Lower leg skin (tissue), 4 donors: ENCODE results near the gene WDR47. TPM values are rescaled to one million over a fixed set of nuclear protein-coding genes. Genes with fewer than 3 reads are reported as not detected.
"Not testable (repeated sequence)": the region's sequence is repeated elsewhere in the genome, so short reads cannot be mapped to it uniquely, and the experiment has no call there.

ENCODE experiments used
- DNase-seq, 2 donors: peaks; one replicate each; pipeline ENCODE4 v3.0.0-alpha.2; 2019; ENCODE audit warnings: low spot score in 2 of 2
- H3K4me3 ChIP-seq: fragments of 200-600 bp; sonication (generic); 2 replicates; pipeline ENCODE4 v1.5.1; 2017; ENCODE audit warnings: mild to moderate bottlenecking, low read depth; ENCODE audit not compliant: poor library complexity, severe bottlenecking
- CTCF ChIP-seq, 3 donors: fragments of 450-650 bp; IDR thresholded peaks; one replicate each; pipeline ENCODE4 v1.5.1; 2016; ENCODE audit warnings: antibody characterized with exemption in 3 of 3, mild to moderate bottlenecking in 3 of 3, moderate library complexity in 2 of 3
- POLR2A ChIP-seq, 2 donors: fragments of 450-650 bp; IDR thresholded peaks; one replicate each; pipeline ENCODE4 v1.6.1; 2016 to 2017; ENCODE audit warnings: antibody characterized with exemption in 2 of 2, mild to moderate bottlenecking in 1 of 2, moderate library complexity in 1 of 2
- WGBS, 2 donors: methylation state at CpG; one replicate each; pipeline ENCODE4 v1.1.5; 2018; 5-methylcytosine and 5-hydroxymethylcytosine counted together
- intact Hi-C: fragments of 100-400 bp; cut with DNase I; formaldehyde crosslinking; loops from one replicate; pipeline ENCODE4 v1.15.0; 2023; ENCODE audit warnings: low total_unique reads
- total RNA-seq, 4 donors: library from RNA; depleted of rRNA; stranded (reverse); fragments of >200 nt; gene quantifications; one replicate each; pipeline ENCODE4 v1.1.0, GENCODE V29; 2016

WDR47 gene
- total RNA-seq, 4 donors from 2014 or later = 44.3 to 75.3 (median 49.0) TPM

- intact Hi-C loops = no loop called here
- no peak overlapping the region for H3K4me3 ChIP-seq
- WGBS, 2 donors = 85 to 89% methylated on average over 7 of the region's 7 CpGs
- TF ChIP-seq POLR2A (IDR thresholded peaks at IDR 0.05) = no peak
- no peak for TF ChIP-seq CTCF (IDR thresholded peaks at IDR 0.05)
- DNase-seq = no peak
Measured at GRCh38 chr1:109011335-109011734, 30.6 kb downstream of the WDR47 start.

- 90 to 96% methylated on average over 3 of the region's 3 CpGs for WGBS, 2 donors
- H3K4me3 ChIP-seq, intact Hi-C loops, DNase-seq: not testable (repeated sequence)
Measured at GRCh38 chr1:108996622-108997021, 45.3 kb downstream of the WDR47 start.

- intact Hi-C loops = no loop called here
- 87 to 88% methylated on average over 4 of the region's 4 CpGs for WGBS, 2 donors
- DNase-seq = no peak
- TF ChIP-seq POLR2A (IDR thresholded peaks at IDR 0.05) (no peak), CTCF (IDR thresholded peaks at IDR 0.05) (no peak)
- no peak overlapping the region for H3K4me3 ChIP-seq
Measured at GRCh38 chr1:108983114-108983513, 58.8 kb downstream of the WDR47 start.

GRCh38 chr1:108976658-108977057, 65.2 kb downstream of the WDR47 start:
- intact Hi-C loops = no loop called here
- TF ChIP-seq POLR2A (IDR thresholded peaks at IDR 0.05) = no peak
- TF ChIP-seq CTCF (IDR thresholded peaks at IDR 0.05) = no peak

GRCh38 chr1:108972951-108973350, 69.0 kb downstream of the WDR47 start:
- TF ChIP-seq POLR2A (IDR thresholded peaks at IDR 0.05) (no peak), CTCF (IDR thresholded peaks at IDR 0.05) (no peak)
- no peak for DNase-seq
- H3K4me3 ChIP-seq = no peak overlapping the region
- intact Hi-C loops = no loop called here
- 98 to 100% methylated on average over 1 of the region's 1 CpG for WGBS, 2 donors

More at GRCh38 chr1:108976658-108977057, 65.2 kb downstream of the WDR47 start:
- H3K4me3 ChIP-seq = no peak overlapping the region
- DNase-seq = no peak
- 90 to 91% methylated on average over 4 of the region's 4 CpGs for WGBS, 2 donors

- intact Hi-C loops = no loop called here
Measured at GRCh38 chr1:108969346-108969745, 72.6 kb downstream of the WDR47 start.

More at GRCh38 chr1:108969346-108969745, 72.6 kb downstream of the WDR47 start:
- DNase-seq = no peak
- H3K4me3 ChIP-seq = no peak overlapping the region
- TF ChIP-seq CTCF (IDR thresholded peaks at IDR 0.05) (no peak), POLR2A (IDR thresholded peaks at IDR 0.05) (no peak)
